ENCODE measurements around the gene TRMT44. TPM values are rescaled to one million over a fixed set of nuclear protein-coding genes. Genes with fewer than 3 reads are reported as not detected.
A peak's percentile ranks its signal among the peaks of the same experiment; 100 is the strongest.
"Not testable (repeated sequence)": the region's sequence is repeated elsewhere in the genome, so short reads cannot be mapped to it uniquely, and the experiment has no call there.

TRMT44 gene
- polyA plus RNA-seq, 3 donors from 2014 or later = 2.6 to 15.6 (median 8.9) TPM

GRCh38 chr4:8411351-8412180 lies 29.0 kb upstream of the TRMT44 start:
- H3K36me3 Mint-ChIP-seq = peaks cover 8 to 25% (median 24%) of the 10 kb centered on the region in 3 donors
- no peaks in the 10 kb centered on the region for H3K9me3 Mint-ChIP-seq
- peaks cover 34 to 44% of the 10 kb centered on the region in 2 donors for H3K4me1 Mint-ChIP-seq
- H3K4me3 Mint-ChIP-seq = peak overlapping the region in 1 of 5 donors; percentile 46
- peak overlapping the region in 3 of 6 donors; percentile 56 to 73 (median 67) for H3K27ac Mint-ChIP-seq
- H3K27me3 Mint-ChIP-seq (ENCODE audit: low read depth in 3 of 3) = peaks cover 8 to 16% (median 15%) of the 10 kb centered on the region in 3 donors
- DNase-seq = no peak

DNA sequence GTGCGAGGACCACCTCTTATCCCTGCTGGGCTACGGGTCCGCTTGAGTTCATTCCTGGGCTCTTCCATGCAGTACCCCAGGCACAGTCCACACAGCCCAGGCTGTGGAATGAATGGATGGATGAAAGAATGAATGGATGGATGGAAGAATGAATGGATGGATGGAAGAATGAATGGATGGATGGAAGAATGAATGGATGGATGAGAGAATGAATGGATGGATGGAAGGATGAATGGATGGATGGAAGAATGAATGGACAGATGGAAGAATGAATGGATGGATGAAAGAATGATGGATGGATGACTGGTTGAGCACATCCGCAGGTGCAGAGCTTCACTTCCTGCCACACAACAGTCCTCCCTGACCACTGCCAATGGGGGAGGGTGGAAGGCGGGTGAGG lies 28.3 kb upstream of the TRMT44 start:
- Mint-ChIP-seq H3K4me3 (peak overlapping the region in 1 of 5 donors; percentile 44), H3K27me3 (ENCODE audit: low read depth in 3 of 3) (peaks cover 8 to 16% (median 15%) of the 10 kb centered on the region in 3 donors), H3K36me3 (peaks cover 8 to 25% (median 24%) of the 10 kb centered on the region in 3 donors), H3K4me1 (peaks cover 34 to 44% of the 10 kb centered on the region in 2 donors), H3K27ac (peak overlapping the region in 1 of 6 donors; percentile 17), H3K9me3 (no peaks in the 10 kb centered on the region)
- DNase-seq = no peak

DNA sequence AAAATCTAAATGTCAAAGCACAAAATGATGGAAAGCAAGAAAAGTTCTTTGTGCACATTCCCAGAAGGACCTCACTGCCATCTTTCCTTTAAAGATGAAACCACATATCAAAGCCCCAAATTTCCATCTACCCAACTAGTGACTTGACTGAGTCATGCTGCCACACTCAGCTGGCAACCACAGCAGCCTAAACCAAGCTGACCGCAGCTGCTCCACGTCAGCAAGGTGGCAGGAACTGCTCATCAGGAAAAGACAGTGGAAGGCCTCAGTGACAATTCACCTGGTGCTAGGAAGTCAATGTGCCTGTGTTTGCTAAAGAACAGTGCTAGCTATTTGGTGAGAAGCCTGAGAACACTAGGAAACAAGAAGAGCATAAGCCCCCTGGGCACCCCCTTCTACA lies 26.2 kb upstream of the TRMT44 start:
- peak overlapping the region in 2 of 6 donors; percentile 18 to 71 for H3K27ac Mint-ChIP-seq
- peaks cover 6 to 10% (median 9%) of the 10 kb centered on the region in 3 donors for H3K27me3 Mint-ChIP-seq (ENCODE audit: low read depth in 3 of 3)
- DNase-seq = peak in 1 of 3 donors; percentile 53
- peaks cover 26 to 35% of the 10 kb centered on the region in 2 donors for H3K4me1 Mint-ChIP-seq
- H3K4me3 Mint-ChIP-seq = peak overlapping the region in 1 of 5 donors; percentile 27
- H3K9me3 Mint-ChIP-seq = no peaks in the 10 kb centered on the region
- H3K36me3 Mint-ChIP-seq = peaks cover 8 to 29% (median 25%) of the 10 kb centered on the region in 3 donors

DNA sequence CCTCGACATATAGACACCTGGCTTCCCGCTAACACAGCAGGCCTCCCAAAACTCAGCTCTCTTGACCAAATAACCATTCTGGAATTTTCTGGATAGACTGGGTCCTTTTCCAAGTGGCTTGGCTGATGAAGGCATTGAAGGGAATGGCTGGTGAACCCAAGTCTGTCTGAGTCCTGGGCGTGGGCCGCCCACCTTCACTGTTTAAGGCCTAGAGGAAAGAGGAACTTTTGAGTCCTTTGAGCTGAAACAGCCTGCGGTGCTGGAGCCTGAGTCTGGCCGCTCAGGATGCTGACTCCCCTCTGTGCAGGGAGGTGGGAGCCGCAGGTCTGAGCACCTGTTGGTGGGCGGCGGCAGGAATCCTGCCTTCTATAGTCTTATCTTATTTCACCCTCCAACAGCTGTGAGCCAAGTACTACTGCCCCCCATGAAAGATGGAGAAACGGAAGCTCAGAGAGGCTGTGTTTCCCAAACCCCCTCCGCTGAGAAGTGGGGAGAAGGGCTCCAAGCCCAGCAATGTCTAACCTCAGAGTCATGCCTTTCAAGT lies 23.4 kb upstream of the TRMT44 start:
- Mint-ChIP-seq H3K4me3 (no peak overlapping the region), H3K36me3 (peaks cover 8 to 29% (median 27%) of the 10 kb centered on the region in 3 donors), H3K27me3 (ENCODE audit: low read depth in 3 of 3) (peaks cover 0 to 3% (median 1%) of the 10 kb centered on the region in 3 donors), H3K27ac (no peak overlapping the region), H3K9me3 (no peaks in the 10 kb centered on the region), H3K4me1 (peaks cover 9 to 11% of the 10 kb centered on the region in 2 donors)
- DNase-seq = no peak

DNA sequence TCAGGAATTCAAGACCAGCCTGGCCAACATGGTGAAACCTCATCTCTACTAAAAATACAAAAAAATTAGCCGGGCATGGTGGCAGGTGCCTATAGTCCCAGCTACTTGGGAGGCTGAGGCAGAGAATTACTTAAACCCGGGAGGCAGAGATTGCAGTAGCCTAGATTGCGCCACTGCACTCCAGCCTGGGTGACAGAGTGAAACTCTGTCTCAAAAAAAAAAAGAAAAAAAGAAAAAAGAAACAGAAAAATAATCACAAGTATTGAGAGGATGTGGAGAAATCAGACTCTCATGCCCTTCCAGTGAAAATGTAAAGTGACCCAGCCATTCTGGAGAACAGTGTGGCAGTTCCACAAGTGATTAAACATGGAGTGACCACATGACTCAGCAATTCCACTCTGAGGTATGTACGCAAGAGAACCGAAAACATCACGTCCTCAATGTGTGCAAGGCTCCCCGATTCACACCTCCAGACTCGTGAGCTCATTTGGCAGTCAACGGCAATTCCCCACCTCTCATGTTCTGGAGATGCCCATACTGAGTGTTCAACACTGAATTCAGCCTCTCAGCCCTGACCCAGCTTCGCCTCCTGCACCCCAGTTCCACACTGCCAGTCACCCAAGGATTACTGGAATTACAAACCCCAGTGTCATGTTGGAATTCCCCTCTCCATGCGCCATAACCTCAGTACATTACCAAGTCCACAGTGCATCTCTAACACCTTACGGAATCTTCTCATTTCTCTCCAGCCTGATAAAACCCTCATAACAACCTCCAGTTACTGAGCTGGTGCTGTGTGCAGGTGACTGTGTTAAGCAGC lies 21.1 kb upstream of the TRMT44 start:
- Mint-ChIP-seq H3K27ac (peak overlapping the region in 2 of 6 donors; percentile 75 to 82), H3K4me3 (no peak overlapping the region), H3K27me3 (ENCODE audit: low read depth in 3 of 3) (peaks cover 0 to 3% (median 1%) of the 10 kb centered on the region in 3 donors), H3K4me1 (peaks cover 2 to 5% of the 10 kb centered on the region in 2 donors), H3K9me3 (no peaks in the 10 kb centered on the region), H3K36me3 (peaks cover 4 to 16% (median 15%) of the 10 kb centered on the region in 3 donors)
- peak in 1 of 3 donors; percentile 47 for DNase-seq

DNA sequence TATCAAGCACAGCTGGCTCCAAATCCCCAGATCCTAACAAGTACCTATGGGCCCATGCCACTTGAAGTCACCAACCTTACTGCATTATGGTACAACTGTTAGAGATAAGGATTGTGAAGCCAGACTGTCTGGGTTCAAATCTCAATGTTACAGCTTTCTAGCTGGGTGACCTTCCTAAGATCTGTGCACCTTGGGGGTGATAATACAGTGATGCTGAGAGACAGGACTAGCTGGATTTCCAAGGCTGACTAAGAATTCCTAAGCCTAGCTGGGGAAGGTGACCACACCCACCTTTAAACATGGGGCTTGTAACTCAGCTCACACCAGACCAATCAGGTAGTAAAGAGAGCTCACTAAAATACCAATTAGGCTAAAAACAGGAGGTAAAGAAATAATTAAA lies 20.4 kb upstream of the TRMT44 start:
- H3K27ac Mint-ChIP-seq; H3K4me3 Mint-ChIP-seq; DNase-seq; H3K4me1 Mint-ChIP-seq; H3K27me3 Mint-ChIP-seq (ENCODE audit: low read depth in 3 of 3); H3K9me3 Mint-ChIP-seq: not testable (repeated sequence)
- peaks cover 0 to 14% (median 8%) of the 10 kb centered on the region in 3 donors for H3K36me3 Mint-ChIP-seq

DNA sequence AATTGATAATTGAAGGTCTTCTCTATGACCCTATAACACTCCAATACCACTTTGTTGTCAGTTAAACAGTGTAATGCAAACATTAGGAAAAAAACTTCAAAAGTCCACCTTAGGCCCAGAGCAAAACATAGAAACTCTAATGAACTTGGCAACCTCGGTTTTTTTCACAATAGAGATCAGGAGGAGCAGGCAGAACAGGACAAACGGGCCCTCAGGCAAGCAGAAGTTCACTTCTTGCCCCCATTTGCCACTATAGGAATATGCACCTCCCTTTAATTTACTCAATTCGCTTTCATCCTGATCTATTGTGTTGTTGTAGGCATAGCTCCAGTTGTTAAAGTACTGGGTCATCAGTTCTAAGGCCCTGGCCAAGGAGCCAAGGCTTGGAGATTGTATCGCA lies 18.2 kb upstream of the TRMT44 start:
- DNase-seq = no peak
- Mint-ChIP-seq H3K4me1 (peaks cover 8 to 16% of the 10 kb centered on the region in 2 donors), H3K4me3 (no peak overlapping the region), H3K27me3 (ENCODE audit: low read depth in 3 of 3) (peaks cover 0 to 5% (median 2%) of the 10 kb centered on the region in 3 donors), H3K36me3 (peaks cover 0 to 5% (median 3%) of the 10 kb centered on the region in 3 donors), H3K27ac (no peak overlapping the region), H3K9me3 (no peaks in the 10 kb centered on the region)

DNA sequence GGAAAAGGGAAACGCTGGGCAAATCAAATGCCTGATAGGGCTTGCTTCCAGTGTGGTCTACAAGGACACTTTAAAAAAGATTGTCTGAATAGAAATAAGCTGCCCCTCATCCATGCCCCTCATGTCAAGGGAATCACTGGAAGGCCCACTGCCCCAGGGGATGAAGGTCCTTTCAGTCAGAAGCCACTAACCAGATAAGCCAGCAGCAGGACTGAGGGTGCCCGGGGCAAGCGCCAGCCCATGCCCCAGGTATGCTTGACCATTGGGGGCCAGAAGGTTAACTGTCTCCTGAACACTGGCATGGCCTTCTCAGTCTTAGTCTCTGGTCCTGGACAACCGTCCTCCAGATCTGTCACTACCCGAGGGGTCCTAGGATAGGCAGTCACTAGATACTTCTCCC lies 17.8 kb upstream of the TRMT44 start:
- Mint-ChIP-seq H3K27me3 (ENCODE audit: low read depth in 3 of 3) (peaks cover under 1 to 3% (median 3%) of the 10 kb centered on the region in 3 donors), H3K27ac (no peak overlapping the region), H3K4me1 (peaks cover 12 to 21% of the 10 kb centered on the region in 2 donors), H3K4me3 (no peak overlapping the region), H3K36me3 (peaks cover 0 to 3% (median 2%) of the 10 kb centered on the region in 3 donors), H3K9me3 (no peaks in the 10 kb centered on the region)
- DNase-seq = no peak

GRCh38 chr4:8427262-8427661 lies 13.3 kb upstream of the TRMT44 start:
- peak overlapping the region; percentile 52 to 96 (median 94) for H3K4me3 Mint-ChIP-seq
- peaks cover 0 to 4% (median 0%) of the 10 kb centered on the region in 3 donors for H3K36me3 Mint-ChIP-seq
- H3K9me3 Mint-ChIP-seq = no peaks in the 10 kb centered on the region
- DNase-seq = no peak
- H3K4me1 Mint-ChIP-seq = peaks cover 23 to 35% of the 10 kb centered on the region in 2 donors
- H3K27ac Mint-ChIP-seq = peak overlapping the region in 2 of 6 donors; percentile 61 to 86
- H3K27me3 Mint-ChIP-seq (ENCODE audit: low read depth in 3 of 3) = peaks cover 9 to 17% (median 13%) of the 10 kb centered on the region in 3 donors

GRCh38 chr4:8427761-8428287 lies 12.8 kb upstream of the TRMT44 start:
- DNase-seq = no peak
- Mint-ChIP-seq H3K4me3 (peak overlapping the region; percentile 92 to 97 (median 95)), H3K4me1 (peaks cover 23 to 35% of the 10 kb centered on the region in 2 donors), H3K27me3 (ENCODE audit: low read depth in 3 of 3) (peaks cover 9 to 17% (median 13%) of the 10 kb centered on the region in 3 donors), H3K9me3 (no peaks in the 10 kb centered on the region), H3K36me3 (peaks cover 0 to 4% (median 0%) of the 10 kb centered on the region in 3 donors), H3K27ac (peak overlapping the region; percentile 77 to 96 (median 92))

GRCh38 chr4:8428288-8429097 lies 12.1 kb upstream of the TRMT44 start:
- Mint-ChIP-seq H3K27ac (peak overlapping the region; percentile 77 to 96 (median 92)), H3K9me3 (no peaks in the 10 kb centered on the region), H3K27me3 (ENCODE audit: low read depth in 3 of 3) (peaks cover 9 to 17% (median 13%) of the 10 kb centered on the region in 3 donors), H3K36me3 (peaks cover 0 to 4% (median 0%) of the 10 kb centered on the region in 3 donors), H3K4me3 (peak overlapping the region; percentile 92 to 97 (median 95)), H3K4me1 (peaks cover 25 to 41% of the 10 kb centered on the region in 2 donors)
- DNase-seq = peak; percentile 91 to 94 (median 93)

GRCh38 chr4:8431553-8431952 lies 9.0 kb upstream of the TRMT44 start:
- H3K4me1 Mint-ChIP-seq = peaks cover 46 to 58% of the 10 kb centered on the region in 2 donors
- H3K27ac Mint-ChIP-seq = no peak overlapping the region
- peaks cover 0 to 4% (median 0%) of the 10 kb centered on the region in 3 donors for H3K36me3 Mint-ChIP-seq
- no peak for DNase-seq
- peaks cover 9 to 21% (median 13%) of the 10 kb centered on the region in 3 donors for H3K27me3 Mint-ChIP-seq (ENCODE audit: low read depth in 3 of 3)
- no peak overlapping the region for H3K4me3 Mint-ChIP-seq
- H3K9me3 Mint-ChIP-seq = no peaks in the 10 kb centered on the region
